Neural cell (in vitro differentiated cells): ENCODE data around the gene ACP7. TPM values are rescaled to one million over a fixed set of nuclear protein-coding genes. Genes with fewer than 3 reads are reported as not detected.

Experiments
- H2AFZ ChIP-seq: fragments of 200-600, 300-800 bp; sonication (generic), shearing (Covaris generic); 2 replicates; pipeline ENCODE4 v1.6.0; 2014; ENCODE audit warnings: low read depth, mild to moderate bottlenecking, antibody characterized with exemption, low read length, moderate library complexity
- H3F3A ChIP-seq: fragments of 200-600 bp; shearing (Covaris generic); 2 replicates; pipeline ENCODE4 v1.6.1; 2016; ENCODE audit warnings: mild to moderate bottlenecking, moderate library complexity, mixed read lengths, antibody characterized with exemption, low read length; ENCODE audit not compliant: insufficient read depth, poor library complexity, severe bottlenecking
- H3K27ac ChIP-seq: fragments of 200-600, 300-800 bp; sonication (generic), shearing (Covaris generic); 2 replicates; pipeline ENCODE4 v1.5.1; 2014; ENCODE audit warnings: mild to moderate bottlenecking, low read length, moderate library complexity
- H3K27me3 ChIP-seq: fragments of 300-800, 200-600 bp; sonication (generic), shearing (Covaris generic); 2 replicates; pipeline ENCODE4 v1.6.0; 2014; ENCODE audit warnings: mild to moderate bottlenecking, low read depth, low read length, moderate library complexity; ENCODE audit not compliant: insufficient read depth
- H3K36me3 ChIP-seq: fragments of 300-800, 200-600 bp; sonication (generic), shearing (Covaris generic); 2 replicates; pipeline ENCODE4 v1.5.1; 2014; ENCODE audit warnings: mild to moderate bottlenecking, antibody characterized with exemption, low read length, moderate library complexity; ENCODE audit not compliant: insufficient read depth
- H3K4me2 ChIP-seq: fragments of 300-800, 200-600 bp; sonication (generic), shearing (Covaris generic); 2 replicates; pipeline ENCODE4 v1.6.0; 2014; ENCODE audit warnings: mild to moderate bottlenecking, low read length
- H3K4me3 ChIP-seq: fragments of 300-800, 200-600 bp; sonication (generic), shearing (Covaris generic); 2 replicates; pipeline ENCODE4 v1.5.1; 2014; ENCODE audit warnings: mild to moderate bottlenecking, low read length, moderate library complexity
- H3K79me2 ChIP-seq: fragments of 200-600 bp; shearing (Covaris generic); replicated peaks from 2 replicates; pipeline ENCODE4 v1.6.0; 2014; ENCODE audit warnings: mild to moderate bottlenecking, low read length, moderate library complexity; ENCODE audit not compliant: insufficient read depth
- H3K9ac ChIP-seq: fragments of 300-800, 200-600 bp; sonication (generic), shearing (Covaris generic); 2 replicates; pipeline ENCODE4 v1.6.1; 2016; ENCODE audit warnings: mild to moderate bottlenecking, low read length, mixed read lengths
- H3K9me2 ChIP-seq: fragments of 200-600 bp; shearing (Covaris generic); 2 replicates; pipeline ENCODE4 v1.6.1; 2016; ENCODE audit warnings: mild to moderate bottlenecking, low read length, mixed read lengths; ENCODE audit not compliant: insufficient read depth
- H3K9me3 ChIP-seq: fragments of 200-600, 300-800 bp; sonication (generic), shearing (Covaris generic); 2 replicates; pipeline ENCODE4 v1.6.1; 2016; ENCODE audit warnings: mild to moderate bottlenecking, mixed run types, low read length, moderate library complexity, mixed read lengths
- H4K20me1 ChIP-seq: fragments of 200-600 bp; shearing (Covaris generic); 2 replicates; pipeline ENCODE4 v1.6.1; 2016; ENCODE audit warnings: mild to moderate bottlenecking, mixed run types; ENCODE audit not compliant: insufficient read depth
- CTCF ChIP-seq: fragments of 450-650 bp; IDR thresholded peaks from 2 replicates; pipeline ENCODE4 v1.5.1; 2014; ENCODE audit warnings: antibody characterized with exemption, mild to moderate bottlenecking, moderate library complexity; ENCODE audit not compliant: poor library complexity, severe bottlenecking
- EP300 ChIP-seq: fragments of 450-650 bp; conservative IDR thresholded peaks from 2 replicates; pipeline ENCODE4 v1.6.1; 2014; ENCODE audit warnings: antibody characterized with exemption, mild to moderate bottlenecking, moderate library complexity; ENCODE audit not compliant: poor library complexity, severe bottlenecking
- EZH2 ChIP-seq: fragments of 200-600, 300-800 bp; shearing (Covaris generic), sonication (generic); IDR thresholded peaks from 2 replicates; pipeline ENCODE4 v1.6.1; 2014; ENCODE audit warnings: antibody characterized with exemption, low read length, borderline replicate concordance, mild to moderate bottlenecking; ENCODE audit not compliant: insufficient read depth, poor library complexity, severe bottlenecking
- MXI1 ChIP-seq: fragments of 450-650 bp; conservative IDR thresholded peaks from 2 replicates; pipeline ENCODE4 v1.6.1; 2014; ENCODE audit warnings: antibody characterized with exemption, mild to moderate bottlenecking; ENCODE audit not compliant: poor library complexity, severe bottlenecking
- POLR2AphosphoS5 ChIP-seq: IDR thresholded peaks from 2 replicates; pipeline ENCODE4 v1.6.1; 2012
- RAD21 ChIP-seq: fragments of 450-650 bp; conservative IDR thresholded peaks from 2 replicates; pipeline ENCODE4 v1.6.1; 2014; ENCODE audit warnings: antibody characterized with exemption, mild to moderate bottlenecking, moderate library complexity
- REST ChIP-seq: IDR thresholded peaks from 2 replicates; pipeline ENCODE4 v1.6.1; 2012; ENCODE audit warnings: borderline replicate concordance
- SMC3 ChIP-seq: fragments of 450-650 bp; conservative IDR thresholded peaks from 2 replicates; pipeline ENCODE4 v1.6.1; 2014; ENCODE audit warnings: antibody characterized with exemption, mild to moderate bottlenecking, moderate library complexity; ENCODE audit not compliant: poor library complexity
- TAF1 ChIP-seq: IDR thresholded peaks from 2 replicates; pipeline ENCODE4 v1.6.1; 2012; ENCODE audit warnings: low read depth
- polyA plus RNA-seq: library from polyadenylated mRNA; depleted of rRNA; stranded (reverse); fragments of >200 nt; gene quantifications from 2 replicates; pipeline ENCODE4 v1.2.3, GENCODE V29; 2014

The ACP7 gene
- polyA plus RNA-seq, 1 donor from 2014 or later: not detected

GRCh38 chr19:39131255-39131755 is 47.1 kb downstream of the ACP7 start:
- Histone ChIP-seq H3K79me2 (peaks cover 23% of the 10 kb centered on the region), H4K20me1 (no peaks in the 10 kb centered on the region), H3K9me3 (no peaks in the 10 kb centered on the region)

DNA sequence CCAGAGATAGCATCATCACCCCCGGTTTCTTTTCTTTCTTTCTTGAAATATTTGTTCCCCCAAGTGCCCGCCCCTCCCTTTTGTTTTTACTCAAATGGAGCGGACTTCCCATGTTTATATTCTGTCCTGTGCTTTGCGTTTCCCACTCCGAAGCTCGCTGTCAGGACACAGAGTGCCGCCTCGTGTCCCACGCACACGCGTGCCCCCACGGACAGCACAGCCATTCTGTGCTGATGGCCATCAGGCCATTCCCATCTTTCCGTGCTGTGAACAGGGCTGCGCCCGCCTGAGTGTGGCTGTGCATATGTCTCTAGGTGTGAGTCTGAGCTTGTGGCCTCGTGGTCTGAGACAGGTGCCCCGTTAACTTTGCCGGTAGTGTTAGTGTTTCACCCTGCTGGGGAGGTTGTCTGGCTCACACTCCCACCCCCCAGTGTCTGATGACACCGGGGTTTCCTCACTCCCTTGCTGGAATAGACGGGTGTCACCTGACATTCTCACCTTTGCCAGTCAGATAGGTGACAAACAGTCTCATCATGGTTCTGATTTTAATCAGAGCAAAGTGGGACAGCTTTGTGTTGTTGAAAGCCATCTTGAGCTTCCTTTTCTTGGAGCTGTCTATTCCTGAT is 48.3 kb downstream of the ACP7 start:
- no peaks in the 10 kb centered on the region for H4K20me1 ChIP-seq
- H3K79me2 ChIP-seq: peaks cover 11% of the 10 kb centered on the region
- no peak overlapping the region for H2AFZ ChIP-seq
- H3K9ac ChIP-seq: no peak overlapping the region
- H3K4me3 ChIP-seq: no peak overlapping the region
- no peak overlapping the region for H3K27ac ChIP-seq
- H3K36me3 ChIP-seq: no peaks in the 10 kb centered on the region
- no peaks in the 10 kb centered on the region for H3F3A ChIP-seq
- no peak overlapping the region for H3K4me2 ChIP-seq
- H3K27me3 ChIP-seq: no peaks in the 10 kb centered on the region
- no peak for TF ChIP-seq REST
- no peaks in the 10 kb centered on the region for H3K9me2 ChIP-seq
- H3K9me3 ChIP-seq: no peaks in the 10 kb centered on the region

More at GRCh38 chr19:39131255-39131755, 47.1 kb downstream of the ACP7 start:
- no peaks in the 10 kb centered on the region for H3K36me3 ChIP-seq
- no peak overlapping the region for H3K4me2 ChIP-seq
- H2AFZ ChIP-seq: no peak overlapping the region
- no peak overlapping the region for H3K27ac ChIP-seq
- no peaks in the 10 kb centered on the region for H3K27me3 ChIP-seq
- no peak overlapping the region for H3K9ac ChIP-seq
- H3F3A ChIP-seq: no peaks in the 10 kb centered on the region
- TF ChIP-seq EZH2 (no peak), MXI1 (no peak), CTCF (no peak), SMC3 (no peak), EP300 (no peak), REST (no peak), POLR2AphosphoS5 (no peak), RAD21 (no peak), TAF1 (no peak)
- H3K4me3 ChIP-seq: no peak overlapping the region
- no peaks in the 10 kb centered on the region for H3K9me2 ChIP-seq
